ENCODE data around the gene RPL38. TPM values are rescaled to one million over a fixed set of nuclear protein-coding genes. Genes with fewer than 3 reads are reported as not detected.

Gene RPL38
- total RNA-seq, 1 donor = 649 TPM

DNA sequence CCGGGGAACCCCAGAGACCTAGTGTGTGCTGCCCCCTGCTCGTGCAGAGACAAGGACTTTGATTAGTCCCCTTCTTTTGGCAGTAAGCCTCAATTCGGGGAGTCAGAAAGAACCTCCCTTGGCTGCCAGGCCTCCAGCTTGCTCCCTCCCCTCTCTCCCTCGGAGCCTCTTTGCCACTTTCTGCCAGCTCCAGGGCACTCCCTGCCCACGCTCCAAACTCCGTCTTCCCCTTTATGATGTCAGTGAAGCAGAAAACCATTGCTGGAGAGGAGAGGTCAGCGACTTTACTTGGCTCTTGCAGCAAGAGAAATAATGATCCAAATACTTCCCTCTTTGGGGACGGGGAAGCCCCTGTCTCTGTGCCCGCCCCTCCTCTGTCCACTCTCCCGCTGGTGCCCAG is 38.0 kb downstream of the RPL38 start:
- H3K4me3 ChIP-seq (ENCODE audit: low read depth, low read length) = no peak overlapping the region
- DNase-seq (ENCODE audit: low read depth) = no peak
- TF ChIP-seq, protein P1, sequence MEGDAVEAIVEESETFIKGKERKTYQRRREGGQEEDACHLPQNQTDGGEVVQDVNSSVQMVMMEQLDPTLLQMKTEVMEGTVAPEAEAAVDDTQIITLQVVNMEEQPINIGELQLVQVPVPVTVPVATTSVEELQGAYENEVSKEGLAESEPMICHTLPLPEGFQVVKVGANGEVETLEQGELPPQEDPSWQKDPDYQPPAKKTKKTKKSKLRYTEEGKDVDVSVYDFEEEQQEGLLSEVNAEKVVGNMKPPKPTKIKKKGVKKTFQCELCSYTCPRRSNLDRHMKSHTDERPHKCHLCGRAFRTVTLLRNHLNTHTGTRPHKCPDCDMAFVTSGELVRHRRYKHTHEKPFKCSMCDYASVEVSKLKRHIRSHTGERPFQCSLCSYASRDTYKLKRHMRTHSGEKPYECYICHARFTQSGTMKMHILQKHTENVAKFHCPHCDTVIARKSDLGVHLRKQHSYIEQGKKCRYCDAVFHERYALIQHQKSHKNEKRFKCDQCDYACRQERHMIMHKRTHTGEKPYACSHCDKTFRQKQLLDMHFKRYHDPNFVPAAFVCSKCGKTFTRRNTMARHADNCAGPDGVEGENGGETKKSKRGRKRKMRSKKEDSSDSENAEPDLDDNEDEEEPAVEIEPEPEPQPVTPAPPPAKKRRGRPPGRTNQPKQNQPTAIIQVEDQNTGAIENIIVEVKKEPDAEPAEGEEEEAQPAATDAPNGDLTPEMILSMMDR (IDR thresholded peaks at IDR 0.05; ENCODE audit: insufficient read depth, low read depth, low read length) = no peak

DNA sequence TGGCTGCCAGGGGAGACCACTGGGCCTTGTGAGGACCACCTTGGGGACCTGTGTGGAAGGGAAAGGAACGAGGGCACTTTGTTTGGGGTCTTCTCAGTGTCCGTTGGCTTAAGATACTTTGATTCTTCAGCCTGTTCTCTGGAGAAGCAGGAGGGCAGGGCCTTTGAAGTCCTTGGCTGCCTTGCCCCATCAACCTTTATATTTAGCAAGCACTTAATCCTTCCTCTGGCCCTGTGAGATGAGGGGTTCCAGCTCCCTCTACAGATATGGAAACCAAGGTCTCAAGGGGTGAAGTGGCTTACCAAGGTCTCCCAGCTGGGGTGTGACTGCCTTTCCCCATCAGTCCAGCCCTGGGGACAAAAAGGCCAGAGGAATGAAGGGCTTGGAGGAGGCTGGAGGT is 38.4 kb downstream of the RPL38 start:
- TF ChIP-seq, protein P1 (IDR thresholded peaks at IDR 0.05; ENCODE audit: insufficient read depth, low read depth, low read length) = no peak
- no peak overlapping the region for H3K4me3 ChIP-seq (ENCODE audit: low read depth, low read length)
- DNase-seq (ENCODE audit: low read depth) = no peak

DNA sequence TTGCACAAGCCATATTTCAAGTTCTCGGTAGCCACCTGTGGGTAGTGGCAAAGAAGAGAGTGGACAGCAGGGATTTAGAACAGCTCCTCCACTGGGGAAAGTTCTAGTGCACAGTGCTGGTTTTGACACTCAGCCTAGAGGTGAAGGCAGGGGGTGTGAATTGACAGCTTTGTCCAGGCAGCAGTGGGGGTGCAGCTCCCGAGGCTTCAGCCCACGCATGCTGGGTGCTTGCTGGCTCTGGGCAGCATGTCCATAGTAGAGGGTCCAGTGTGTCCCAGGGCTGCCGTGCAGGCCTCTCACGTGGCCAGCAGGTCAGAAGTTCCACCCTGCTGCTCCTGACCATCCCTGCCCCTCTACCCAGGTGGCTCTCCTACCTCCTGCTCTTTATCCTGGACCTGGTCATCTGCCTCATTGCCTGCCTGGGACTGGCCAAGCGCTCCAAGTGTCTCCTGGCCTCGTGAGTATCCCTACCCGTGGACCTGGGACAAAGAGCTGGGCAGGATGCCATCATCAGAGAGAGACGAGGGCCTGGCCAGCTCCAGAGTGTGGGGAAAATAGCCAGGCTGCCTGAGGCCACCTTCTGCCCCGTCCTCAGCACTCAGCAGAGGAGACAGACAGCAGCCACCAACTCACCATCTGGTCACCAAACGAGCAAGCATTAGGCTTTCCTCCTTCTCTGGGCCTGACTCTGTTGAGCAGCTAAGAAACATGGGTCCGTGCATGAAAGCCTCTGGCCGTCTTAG is 39.7 kb downstream of the RPL38 start:
- no peak overlapping the region for H3K4me3 ChIP-seq (ENCODE audit: low read depth, low read length)
- TF ChIP-seq, protein P1 (IDR thresholded peaks at IDR 0.05; ENCODE audit: insufficient read depth, low read depth, low read length) = no peak
- no peak for DNase-seq (ENCODE audit: low read depth)

DNA sequence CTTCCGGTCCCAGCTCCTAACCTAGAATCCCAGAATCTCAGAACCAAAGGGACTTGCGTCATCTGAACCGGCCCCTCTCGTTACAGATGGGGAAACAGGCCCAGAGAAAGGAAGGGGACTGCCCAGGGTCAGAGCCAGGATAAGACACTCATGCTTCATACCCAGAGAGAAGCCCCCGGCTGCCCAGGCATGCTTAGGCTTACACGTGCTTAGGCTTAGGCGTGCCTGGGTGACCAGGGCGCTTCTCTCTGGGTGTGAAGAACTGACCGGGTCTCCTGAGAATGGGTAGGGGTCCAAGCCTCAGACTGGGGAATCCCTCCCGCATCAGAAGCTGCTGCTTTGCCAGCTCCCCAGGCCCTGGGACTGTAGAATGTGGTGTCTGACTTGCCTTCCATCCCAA is 40.6 kb downstream of the RPL38 start:
- H3K4me3 ChIP-seq (ENCODE audit: low read depth, low read length) = no peak overlapping the region
- TF ChIP-seq, protein P1 (IDR thresholded peaks at IDR 0.05; ENCODE audit: insufficient read depth, low read depth, low read length) = no peak
- no peak for DNase-seq (ENCODE audit: low read depth)

DNA sequence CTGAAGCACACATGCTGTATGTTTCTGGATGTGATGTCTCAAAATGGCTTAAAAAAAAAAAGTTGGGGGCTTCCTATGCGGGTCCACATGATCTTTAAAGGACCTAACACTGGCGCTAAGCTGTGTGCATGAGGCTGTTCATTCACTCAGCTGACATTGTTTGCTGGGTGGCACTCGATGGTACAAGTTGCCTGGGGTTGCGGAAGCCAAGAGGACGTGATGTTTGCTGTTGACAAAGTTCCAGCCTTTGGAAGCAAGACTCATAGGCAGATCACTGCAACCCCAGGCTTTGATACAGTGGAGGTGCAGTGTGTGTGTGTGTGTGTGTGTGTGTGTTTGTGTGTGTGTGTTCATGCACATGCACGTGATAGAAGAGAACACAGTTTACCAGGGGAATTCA is 41.1 kb downstream of the RPL38 start:
- H3K4me3 ChIP-seq (ENCODE audit: low read depth, low read length) = no peak overlapping the region
- TF ChIP-seq, protein P1 (IDR thresholded peaks at IDR 0.05; ENCODE audit: insufficient read depth, low read depth, low read length) = no peak
- DNase-seq (ENCODE audit: low read depth) = no peak

DNA sequence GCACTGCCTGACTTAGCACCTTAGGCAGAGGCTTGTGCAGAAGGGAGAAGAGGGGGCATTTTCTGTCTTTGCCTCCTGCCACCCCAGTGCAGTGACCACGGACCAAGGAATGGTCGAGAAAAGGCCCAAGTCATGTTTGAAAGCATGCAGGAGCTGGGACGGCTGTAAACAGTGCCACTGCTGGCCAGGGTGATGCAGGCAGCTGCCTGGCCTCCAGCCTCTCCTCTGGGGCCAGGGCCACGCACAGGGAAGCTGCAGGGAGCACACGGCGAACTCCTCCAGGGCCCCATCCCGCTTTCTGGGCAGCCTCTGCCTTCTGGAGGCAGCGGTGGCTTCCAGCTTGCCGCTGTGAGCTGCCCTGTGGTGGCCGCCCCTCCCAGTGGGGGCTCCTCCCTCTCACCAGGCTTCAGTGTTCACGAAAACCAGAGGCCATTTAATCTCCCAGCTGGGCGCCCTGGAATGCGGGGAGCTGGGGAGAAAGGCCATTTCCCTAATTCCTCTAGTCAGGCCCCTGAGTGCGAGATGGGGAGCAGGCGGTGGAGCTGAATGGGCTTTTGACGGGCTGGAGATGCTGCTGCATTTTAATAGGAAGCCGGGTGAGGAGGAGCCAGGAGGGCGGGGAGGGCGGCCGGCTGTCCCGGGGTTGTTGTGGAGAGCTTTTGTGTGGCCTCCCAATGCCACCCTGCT is 41.8 kb downstream of the RPL38 start:
- TF ChIP-seq, protein P1 (IDR thresholded peaks at IDR 0.05; ENCODE audit: insufficient read depth, low read depth, low read length) = no peak
- H3K4me3 ChIP-seq (ENCODE audit: low read depth, low read length) = no peak overlapping the region
- peak; percentile 44 for DNase-seq (ENCODE audit: low read depth)
